Measurements from ENCODE around the gene CDK5RAP2. TPM values are rescaled to one million over a fixed set of nuclear protein-coding genes. Genes with fewer than 3 reads are reported as not detected.

Gene CDK5RAP2
- total and polyA plus RNA-seq, 9 of the 15 experiments (the other 6 are each of a cell fraction or from before 2014, with no cell fraction given), result 19.9 to 68.8 (median 42.2) TPM

- Histone ChIP-seq H3K36me3 (ENCODE audit: control insufficient read depth, insufficient read depth, low read length) (no peaks in the 10 kb centered on the region), H3K4me2 (ENCODE audit: insufficient read depth, low read length) (no peak overlapping the region), H4K20me1 (replicated peaks; ENCODE audit: control insufficient read depth, insufficient read depth, low read length) (no peaks in the 10 kb centered on the region), H3K9me1 (ENCODE audit: control insufficient read depth, insufficient read depth, low read length) (no peaks in the 10 kb centered on the region), H3K9ac (ENCODE audit: insufficient read depth in 1 of 2, low read depth in 2 of 2, low read length in 2 of 2) (no peak overlapping the region), H3K4me1 (replicated peaks in 1 of 2; ENCODE audit: control insufficient read depth in 2 of 2, insufficient read depth in 2 of 2, low read length in 2 of 2) (no peaks in the 10 kb centered on the region), H3K27me3 (ENCODE audit: control insufficient read depth in 2 of 2, insufficient read depth in 2 of 2, low read length in 2 of 2) (peaks cover 0 to 19% of the 10 kb centered on the region in 2 experiments; a peak in 3 of 5 replicates), H3K4me3 (no peak overlapping the region), H3K79me2 (ENCODE audit: control insufficient read depth, insufficient read depth, low read length) (no peaks in the 10 kb centered on the region), H3K27ac (ENCODE audit: extremely low read depth, low read depth, low read length) (no peak overlapping the region), H2AFZ (ENCODE audit: low read depth, low read length) (no peak overlapping the region), H3K9me3 (replicated peaks; ENCODE audit: control insufficient read depth, insufficient read depth, low read depth, low read length) (no peaks in the 10 kb centered on the region)
- in situ Hi-C loops (cut with MboI) (no loop called here), intact Hi-C loops (cut with micrococcal nuclease) (no loop called here)
- ChIA-PET POLR2A (no interaction called here), CTCF (ENCODE audit: low intra/inter-chr PET ratio) (no interaction called here)
- WGBS (ENCODE audit: insufficient coverage, low coverage, missing lambda C conversion rate), result 0% methylated on average over 3 of the region's 3 CpGs
- FAIRE-seq (no peak), DNase-seq (ENCODE audit: extremely low read depth in 1 of 4, low spot score in 3 of 4) (no peak), ATAC-seq (no peak)
- no peak for TF ChIP-seq USF1 (CRISPR knock-in tag; IDR thresholded peaks at IDR 0.05)
- TF ChIP-seq ZBTB7A (IDR thresholded peaks at IDR 0.05; ENCODE audit: borderline replicate concordance, control insufficient read depth, low read depth, low read length), result no peak
- no peak for TF ChIP-seq ZBTB8A (IDR thresholded peaks at IDR 0.05; ENCODE audit: partially characterized antibody)
- TF ChIP-seq RBM15 (IDR thresholded peaks at IDR 0.05; ENCODE audit: insufficient read depth, low read length), result no peak
- TF ChIP-seq C11orf30 (IDR thresholded peaks at IDR 0.05; ENCODE audit: low read depth), result no peak
- TF ChIP-seq CHD2 (IDR thresholded peaks at IDR 0.05; ENCODE audit: low read depth, low read length), result no peak
- TF ChIP-seq ZNF780A (CRISPR knock-in tag; IDR thresholded peaks at IDR 0.05), result no peak
- TF ChIP-seq POLR2B (IDR thresholded peaks at IDR 0.05; ENCODE audit: low read depth, partially characterized antibody), result no peak
- no peak for TF ChIP-seq MYC (IDR thresholded peaks at IDR 0.05; ENCODE audit: low read depth, low read length)
- TF ChIP-seq MYC (CRISPR knock-in tag; IDR thresholded peaks at IDR 0.05; ENCODE audit: borderline replicate concordance, low read depth), result no peak
- no peak for TF ChIP-seq TFAM (CRISPR knock-in tag; conservative IDR thresholded peaks at IDR 0.05)
- BruUV-seq (replicated peaks), result no TSS peak
Measured at GRCh38 chr9:120362446-120362845, 217.5 kb downstream of the CDK5RAP2 start.

Measured in K562 (cell line).